Progenitor cell of endocrine pancreas (in vitro differentiated cells): ENCODE data around the gene OMP. TPM values are rescaled to one million over a fixed set of nuclear protein-coding genes. Genes with fewer than 3 reads are reported as not detected.

Source experiments
- DNase-seq: peaks from one replicate; pipeline ENCODE4 v3.0.0; 2021; ENCODE audit warnings: low spot score; ENCODE audit not compliant: unreplicated experiment
- H3K27ac Mint-ChIP-seq: 2 replicates; pipeline ENCODE4 v1.8.0; 2021; ENCODE audit warnings: mild to moderate bottlenecking, moderate library complexity, mixed read lengths
- H3K27me3 Mint-ChIP-seq: 2 replicates; pipeline ENCODE4 v1.8.0; 2021; ENCODE audit warnings: mixed read lengths
- H3K36me3 Mint-ChIP-seq: 2 replicates; pipeline ENCODE4 v1.8.0; 2022; ENCODE audit warnings: mixed read lengths; ENCODE audit not compliant: insufficient read depth
- H3K4me1 Mint-ChIP-seq: 2 replicates; pipeline ENCODE4 v1.8.0; 2021; ENCODE audit warnings: low read depth, mixed read lengths
- H3K4me3 Mint-ChIP-seq: 2 replicates; pipeline ENCODE4 v1.8.0; 2021; ENCODE audit warnings: low read depth, mild to moderate bottlenecking, moderate library complexity, mixed read lengths
- H3K9me3 Mint-ChIP-seq: 2 replicates; pipeline ENCODE4 v1.8.0; 2021; ENCODE audit warnings: low read depth, mixed read lengths
- total RNA-seq: library from RNA; stranded (reverse); gene quantifications from 2 replicates; pipeline ENCODE4 v1.2.1, GENCODE V29; 2021
- TF ChIP-seq, protein P1 (sequence below): fragments of 200-600 bp; sonication (generic); IDR thresholded peaks from one replicate; pipeline ENCODE4 v1.5.0; 2021; ENCODE audit warnings: antibody characterized with exemption, mild to moderate bottlenecking; ENCODE audit not compliant: unreplicated experiment

Gene OMP
- total RNA-seq, 1 donor from 2014 or later = not detected

DNA sequence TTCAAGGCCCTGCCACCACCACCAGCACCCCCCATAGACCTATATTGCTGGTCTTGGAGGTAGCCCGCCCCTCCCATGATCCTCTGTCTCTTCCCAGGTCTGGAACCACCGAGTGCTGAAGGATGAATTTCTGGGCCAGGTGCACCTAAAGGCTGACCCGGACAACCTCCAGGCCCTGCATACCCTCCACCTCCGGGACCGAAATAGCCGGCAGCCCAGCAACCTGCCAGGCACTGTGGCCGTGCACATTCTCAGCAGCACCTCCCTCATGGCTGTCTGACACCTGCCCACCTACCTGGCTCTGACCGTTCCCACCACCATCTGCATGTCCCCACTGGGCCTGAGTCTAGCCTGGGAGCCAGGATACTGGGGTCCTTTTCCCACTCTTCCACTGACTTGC is 21.0 kb downstream of the OMP start:
- Mint-ChIP-seq H3K27ac (no peak overlapping the region), H3K9me3 (no peaks in the 10 kb centered on the region), H3K4me1 (peaks cover 7% of the 10 kb centered on the region), H3K36me3 (peaks cover 1% of the 10 kb centered on the region), H3K27me3 (no peaks in the 10 kb centered on the region), H3K4me3 (no peak overlapping the region)
- DNase-seq = no peak
- TF ChIP-seq, protein P1, sequence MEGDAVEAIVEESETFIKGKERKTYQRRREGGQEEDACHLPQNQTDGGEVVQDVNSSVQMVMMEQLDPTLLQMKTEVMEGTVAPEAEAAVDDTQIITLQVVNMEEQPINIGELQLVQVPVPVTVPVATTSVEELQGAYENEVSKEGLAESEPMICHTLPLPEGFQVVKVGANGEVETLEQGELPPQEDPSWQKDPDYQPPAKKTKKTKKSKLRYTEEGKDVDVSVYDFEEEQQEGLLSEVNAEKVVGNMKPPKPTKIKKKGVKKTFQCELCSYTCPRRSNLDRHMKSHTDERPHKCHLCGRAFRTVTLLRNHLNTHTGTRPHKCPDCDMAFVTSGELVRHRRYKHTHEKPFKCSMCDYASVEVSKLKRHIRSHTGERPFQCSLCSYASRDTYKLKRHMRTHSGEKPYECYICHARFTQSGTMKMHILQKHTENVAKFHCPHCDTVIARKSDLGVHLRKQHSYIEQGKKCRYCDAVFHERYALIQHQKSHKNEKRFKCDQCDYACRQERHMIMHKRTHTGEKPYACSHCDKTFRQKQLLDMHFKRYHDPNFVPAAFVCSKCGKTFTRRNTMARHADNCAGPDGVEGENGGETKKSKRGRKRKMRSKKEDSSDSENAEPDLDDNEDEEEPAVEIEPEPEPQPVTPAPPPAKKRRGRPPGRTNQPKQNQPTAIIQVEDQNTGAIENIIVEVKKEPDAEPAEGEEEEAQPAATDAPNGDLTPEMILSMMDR = no peak

DNA sequence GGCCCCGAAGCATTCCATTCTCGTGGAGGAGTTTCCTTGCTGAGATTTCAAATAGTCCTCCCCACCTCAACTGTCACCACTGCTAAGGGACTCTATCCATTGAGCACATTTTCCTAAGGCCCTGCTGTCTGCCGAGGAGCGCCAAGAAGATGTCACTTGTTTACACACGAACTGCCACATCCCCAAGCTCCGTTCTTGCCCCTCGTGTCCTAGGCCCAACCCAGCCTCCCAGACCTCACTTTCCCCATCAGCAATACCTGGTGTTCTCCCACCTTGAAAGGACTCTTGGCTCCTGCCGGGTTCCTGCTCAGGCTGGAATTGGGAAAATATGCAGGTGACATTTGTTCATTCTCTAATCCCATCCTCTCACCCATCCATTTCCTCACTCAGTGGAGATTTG is 21.4 kb downstream of the OMP start:
- TF ChIP-seq, protein P1 = no peak
- Mint-ChIP-seq H3K36me3 (peaks cover 1% of the 10 kb centered on the region), H3K27me3 (no peaks in the 10 kb centered on the region), H3K9me3 (no peaks in the 10 kb centered on the region), H3K27ac (no peak overlapping the region), H3K4me1 (peaks cover 7% of the 10 kb centered on the region), H3K4me3 (no peak overlapping the region)
- DNase-seq = no peak

DNA sequence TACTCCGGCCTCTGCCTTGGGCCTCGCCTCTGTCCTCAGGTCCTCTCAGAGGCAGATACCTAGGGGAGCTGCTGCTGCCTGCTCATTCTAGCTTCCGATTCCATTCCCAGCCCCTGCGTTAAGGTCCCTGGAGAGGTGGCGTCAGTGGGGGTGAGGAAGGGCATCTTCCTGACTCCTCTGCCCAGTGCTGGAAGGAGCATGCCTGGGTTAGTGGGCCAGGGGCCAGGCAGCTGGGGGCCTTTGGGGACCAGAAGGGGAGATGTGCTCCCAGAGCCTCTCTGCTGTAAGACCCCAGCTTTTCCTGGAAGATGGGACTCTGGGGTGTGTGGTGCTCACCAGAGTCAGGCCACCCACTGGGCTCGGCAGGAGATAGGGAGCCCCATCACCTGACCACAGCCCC is 21.8 kb downstream of the OMP start:
- H3K36me3 Mint-ChIP-seq = peaks cover 1% of the 10 kb centered on the region
- H3K27me3 Mint-ChIP-seq = no peaks in the 10 kb centered on the region
- TF ChIP-seq, protein P1 = no peak
- DNase-seq = no peak
- peaks cover 7% of the 10 kb centered on the region for H3K4me1 Mint-ChIP-seq
- no peak overlapping the region for H3K4me3 Mint-ChIP-seq
- H3K27ac Mint-ChIP-seq = no peak overlapping the region
- H3K9me3 Mint-ChIP-seq = no peaks in the 10 kb centered on the region

DNA sequence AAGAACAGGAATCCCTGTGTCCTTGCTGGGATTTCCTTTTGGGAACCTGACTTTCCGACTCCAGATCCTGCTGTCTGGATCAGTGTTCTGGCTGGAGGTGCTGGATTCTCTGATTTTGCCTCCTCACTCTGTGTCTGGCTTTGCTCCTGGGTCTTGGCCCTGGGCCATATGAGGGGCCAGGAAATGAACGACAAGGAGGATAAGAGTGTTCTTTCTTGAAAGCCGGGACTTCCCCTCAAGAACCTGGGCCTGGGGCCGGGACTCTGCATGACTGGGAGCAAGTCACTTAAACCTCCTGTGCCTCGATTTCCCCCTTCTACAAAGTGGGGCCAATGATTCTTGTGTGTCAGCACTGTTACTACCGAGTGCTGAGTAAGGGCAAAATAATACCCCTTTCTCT is 22.6 kb downstream of the OMP start:
- Mint-ChIP-seq H3K9me3 (no peaks in the 10 kb centered on the region), H3K4me3 (no peak overlapping the region), H3K36me3 (peaks cover 1% of the 10 kb centered on the region), H3K27me3 (no peaks in the 10 kb centered on the region), H3K27ac (no peak overlapping the region), H3K4me1 (peaks cover 7% of the 10 kb centered on the region)
- TF ChIP-seq, protein P1 = no peak
- DNase-seq = no peak

DNA sequence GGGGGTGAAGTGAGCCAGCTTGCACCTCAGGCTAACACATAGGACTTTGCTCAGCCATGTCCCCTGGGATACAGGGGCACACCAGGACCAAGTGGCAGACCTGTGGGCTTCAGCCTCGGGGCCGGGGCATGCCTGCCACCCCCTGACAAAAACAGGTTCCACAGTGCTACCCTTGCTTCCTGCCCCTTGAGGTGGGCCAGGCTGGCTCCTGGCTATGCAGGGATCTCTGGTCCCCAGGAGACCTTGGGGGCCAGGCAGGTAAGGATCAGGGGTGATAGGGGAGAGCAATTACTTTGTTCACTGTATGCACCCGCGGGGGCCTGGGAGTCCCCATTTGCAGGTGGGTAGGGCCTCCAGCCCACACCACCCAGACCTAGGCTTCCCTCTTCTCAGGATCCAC is 23.1 kb downstream of the OMP start:
- no peaks in the 10 kb centered on the region for H3K27me3 Mint-ChIP-seq
- H3K36me3 Mint-ChIP-seq = peaks cover 1% of the 10 kb centered on the region
- H3K27ac Mint-ChIP-seq = no peak overlapping the region
- peaks cover 7% of the 10 kb centered on the region for H3K4me1 Mint-ChIP-seq
- no peak for DNase-seq
- no peak overlapping the region for H3K4me3 Mint-ChIP-seq
- TF ChIP-seq, protein P1 = no peak
- H3K9me3 Mint-ChIP-seq = no peaks in the 10 kb centered on the region
